Measurements from ENCODE around the gene ZNF536.

GRCh38 chr19:30363073-30363472 is 9.1 kb upstream of the ZNF536 start:
- TF ChIP-seq, protein P1, sequence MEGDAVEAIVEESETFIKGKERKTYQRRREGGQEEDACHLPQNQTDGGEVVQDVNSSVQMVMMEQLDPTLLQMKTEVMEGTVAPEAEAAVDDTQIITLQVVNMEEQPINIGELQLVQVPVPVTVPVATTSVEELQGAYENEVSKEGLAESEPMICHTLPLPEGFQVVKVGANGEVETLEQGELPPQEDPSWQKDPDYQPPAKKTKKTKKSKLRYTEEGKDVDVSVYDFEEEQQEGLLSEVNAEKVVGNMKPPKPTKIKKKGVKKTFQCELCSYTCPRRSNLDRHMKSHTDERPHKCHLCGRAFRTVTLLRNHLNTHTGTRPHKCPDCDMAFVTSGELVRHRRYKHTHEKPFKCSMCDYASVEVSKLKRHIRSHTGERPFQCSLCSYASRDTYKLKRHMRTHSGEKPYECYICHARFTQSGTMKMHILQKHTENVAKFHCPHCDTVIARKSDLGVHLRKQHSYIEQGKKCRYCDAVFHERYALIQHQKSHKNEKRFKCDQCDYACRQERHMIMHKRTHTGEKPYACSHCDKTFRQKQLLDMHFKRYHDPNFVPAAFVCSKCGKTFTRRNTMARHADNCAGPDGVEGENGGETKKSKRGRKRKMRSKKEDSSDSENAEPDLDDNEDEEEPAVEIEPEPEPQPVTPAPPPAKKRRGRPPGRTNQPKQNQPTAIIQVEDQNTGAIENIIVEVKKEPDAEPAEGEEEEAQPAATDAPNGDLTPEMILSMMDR (conservative IDR thresholded peaks at IDR 0.05; ENCODE audit: low read depth, low read length): no peak
- no peak for TF ChIP-seq EZH2 (IDR thresholded peaks at IDR 0.05; ENCODE audit: borderline replicate concordance, low read depth, low read length, poor library complexity, severe bottlenecking)
